Dermis blood vessel endothelial cell (primary cell): ENCODE data around the gene RAB11B. TPM values are rescaled to one million over a fixed set of nuclear protein-coding genes. Genes with fewer than 3 reads are reported as not detected.
"Not testable (repeated sequence)": the region's sequence is repeated elsewhere in the genome, so short reads cannot be mapped to it uniquely, and the experiment has no call there.

Experiments used
- DNase-seq: peaks from one replicate; pipeline ENCODE4 v3.0.0; 2010
- total RNA-seq: library from RNA; depleted of rRNA; stranded (reverse); fragments of >200 nt; gene quantifications from 2 replicates; pipeline ENCODE4 v1.2.3, GENCODE V29; 2014

The RAB11B gene
- total RNA-seq, 1 donor from 2014 or later = 34.5 TPM

- DNase-seq = no peak
These were observed 19.8 kb upstream of the RAB11B start for GRCh38 chr19:8370176-8371010.

GRCh38 chr19:8371011-8371804, 19.0 kb upstream of the RAB11B start:
- DNase-seq = peak; percentile 7

- no peak for DNase-seq
These were observed 16.0 kb upstream of the RAB11B start for GRCh38 chr19:8373867-8374813.

GRCh38 chr19:8375766-8376165, 14.4 kb upstream of the RAB11B start:
- not testable (repeated sequence) for DNase-seq

- not testable (repeated sequence) for DNase-seq
These were observed 13.7 kb upstream of the RAB11B start for GRCh38 chr19:8376373-8376974.

GRCh38 chr19:8377598-8377997, 12.6 kb upstream of the RAB11B start:
- no peak for DNase-seq

- DNase-seq = not testable (repeated sequence)
These were observed 10.8 kb upstream of the RAB11B start for GRCh38 chr19:8379156-8379891.

- DNase-seq = not testable (repeated sequence)
These were observed 5.6 kb upstream of the RAB11B start for GRCh38 chr19:8384569-8384968.

GRCh38 chr19:8385103-8385502, 5.1 kb upstream of the RAB11B start:
- not testable (repeated sequence) for DNase-seq

- DNase-seq = not testable (repeated sequence)
These were observed 4.6 kb upstream of the RAB11B start for GRCh38 chr19:8385566-8385965.

- DNase-seq = not testable (repeated sequence)
These were observed 3.7 kb upstream of the RAB11B start for GRCh38 chr19:8386419-8386818.

GRCh38 chr19:8386990-8387389, 3.2 kb upstream of the RAB11B start:
- no peak for DNase-seq

GRCh38 chr19:8387688-8388611, 2.2 kb upstream of the RAB11B start:
- DNase-seq = no peak

- no peak for DNase-seq
These were observed 1.6 kb upstream of the RAB11B start for GRCh38 chr19:8388612-8388958.

- peak; percentile 97 for DNase-seq
These were observed 439 bp downstream of the RAB11B start for GRCh38 chr19:8390617-8390981.

GRCh38 chr19:8391198-8392016, 1.2 kb downstream of the RAB11B start:
- no peak for DNase-seq

- peak; percentile 63 for DNase-seq
These were observed 1.9 kb downstream of the RAB11B start for GRCh38 chr19:8392017-8392591.

GRCh38 chr19:8393192-8393870, 3.2 kb downstream of the RAB11B start:
- DNase-seq = no peak

GRCh38 chr19:8393871-8394250, 3.7 kb downstream of the RAB11B start:
- DNase-seq = no peak
